K562 (cell line): ENCODE results near the gene PCDH9. TPM values are rescaled to one million over a fixed set of nuclear protein-coding genes. Genes with fewer than 3 reads are reported as not detected.

Experiments used
- ATAC-seq: fragments of 200-7000 bp; cut with Tn5 transposase; 3 replicates; pipeline ENCODE4 v1.9.1; 2020; ENCODE audit warnings: moderate library complexity
- BruUV-seq: library from RNA; stranded (reverse); fragments of 400-500 nt; replicated peaks from 2 replicates; lab custom pipeline; 2021; lab: Mats Ljungman, UMichigan
- CTCF ChIA-PET: fragments of 300-600 bp; formaldehyde crosslinking; extraction: SDS; loops from one replicate; lab custom pipeline; 2021; ENCODE audit warnings: low intra/inter-chr PET ratio; lab: Yijun Ruan, JAX
- POLR2A ChIA-PET: fragments of 300-600, 350-650 bp; sonication (Branson Sonifier 250); formaldehyde crosslinking; extraction: SDS; loops from one replicate; lab custom pipeline; 2021; ENCODE audit warnings: antibody characterized with exemption, inconsistent platforms; lab: Yijun Ruan, JAX
- DNase-seq, 4 experiments: peaks; one replicate each; pipeline versions ENCODE4 v3.0.0 to v3.0.0-alpha.2; 2011 to 2018; ENCODE audit warnings: low spot score in 3 of 4, mixed read lengths in 3 of 4; ENCODE audit errors: extremely low read depth in 1 of 4
- FAIRE-seq: peaks from 2 replicates; lab custom pipeline; 2011; peaks lifted over from hg19 to GRCh38; lab: Jason Lieb, UNC
- H2AFZ ChIP-seq: 2 replicates; pipeline ENCODE4 v1.6.0; 2011; ENCODE audit warnings: low read depth, low read length, control low read depth, inconsistent platforms
- H3K27ac ChIP-seq: fragments of 200-600 bp; 3 replicates; pipeline ENCODE4 v1.8.0; 2011; ENCODE audit warnings: low read depth, mild to moderate bottlenecking, control low read depth, inconsistent platforms, low read length, moderate library complexity, mixed read lengths; ENCODE audit errors: extremely low read depth
- H3K27me3 ChIP-seq, 2 experiments: fragments of 300-600 bp in 1 of 2; 2 replicates in 1 of 2; 3 replicates in 1 of 2; pipeline versions ENCODE4 v1.6.0 to v1.8.0; 2011; ENCODE audit warnings: inconsistent platforms in 2 of 2, low read length in 2 of 2, mild to moderate bottlenecking in 1 of 2, mixed read lengths in 1 of 2, moderate library complexity in 1 of 2; ENCODE audit not compliant: control insufficient read depth in 2 of 2, insufficient read depth in 2 of 2
- H3K36me3 ChIP-seq: fragments of 300-600 bp; 3 replicates; pipeline ENCODE4 v1.8.0; 2011; ENCODE audit warnings: mild to moderate bottlenecking, low read length, inconsistent platforms; ENCODE audit not compliant: control insufficient read depth, insufficient read depth
- H3K4me1 ChIP-seq, 2 experiments: fragments of 200-600 bp in 1 of 2; replicated peaks in 1 of 2; 2 replicates in 1 of 2; 3 replicates in 1 of 2; pipeline versions ENCODE4 v1.5.1 to v1.8.0; 2011; ENCODE audit warnings: inconsistent platforms in 2 of 2, low read length in 2 of 2, mild to moderate bottlenecking in 1 of 2, mixed read lengths in 1 of 2, moderate library complexity in 1 of 2; ENCODE audit not compliant: control insufficient read depth in 2 of 2, insufficient read depth in 2 of 2
- H3K4me2 ChIP-seq: 2 replicates; pipeline ENCODE4 v1.6.1; 2011; ENCODE audit warnings: low read length, control low read depth, inconsistent platforms, mixed read lengths; ENCODE audit not compliant: insufficient read depth
- H3K4me3 ChIP-seq: fragments of 200-600 bp; sonication (generic), shearing (Covaris generic); 2 replicates; pipeline ENCODE4 v1.5.1; 2016; ENCODE audit warnings: control low read depth, inconsistent platforms
- H3K79me2 ChIP-seq: fragments of 200-600 bp; 3 replicates; pipeline ENCODE4 v1.8.0; 2011; ENCODE audit warnings: low read length, inconsistent platforms; ENCODE audit not compliant: control insufficient read depth, insufficient read depth
- H3K9ac ChIP-seq, 2 experiments: 2 replicates each; pipeline versions ENCODE4 v1.6.0 to v1.6.1; 2011; ENCODE audit warnings: low read depth in 2 of 2, low read length in 2 of 2, control low read depth in 1 of 2, inconsistent platforms in 1 of 2, mild to moderate bottlenecking in 1 of 2, mixed read lengths in 1 of 2; ENCODE audit not compliant: insufficient read depth in 1 of 2
- H3K9me1 ChIP-seq: one replicate; pipeline ENCODE4 v1.6.0; 2011; ENCODE audit warnings: inconsistent platforms, mild to moderate bottlenecking, low read length, moderate library complexity; ENCODE audit not compliant: control insufficient read depth, insufficient read depth
- H3K9me3 ChIP-seq: replicated peaks from 2 replicates; pipeline ENCODE4 v1.5.1; 2011; ENCODE audit warnings: low read depth, low read length, inconsistent platforms; ENCODE audit not compliant: control insufficient read depth, insufficient read depth
- H4K20me1 ChIP-seq: replicated peaks from 2 replicates; pipeline ENCODE4 v1.6.1; 2011; ENCODE audit warnings: low read length, inconsistent platforms, mixed read lengths; ENCODE audit not compliant: control insufficient read depth, insufficient read depth
- EZH2 ChIP-seq: IDR thresholded peaks from 2 replicates; pipeline ENCODE4 v1.6.1; 2012; ENCODE audit warnings: low read depth, mild to moderate bottlenecking, inconsistent platforms, low read length, borderline replicate concordance
- HDAC1 ChIP-seq, 2 experiments: fragments of 450-650 bp; IDR thresholded peaks; 2 replicates each; pipeline ENCODE4 v1.6.1; 2016 to 2017; ENCODE audit warnings: inconsistent platforms in 1 of 2, mild to moderate bottlenecking in 1 of 2, moderate library complexity in 1 of 2
- ILK ChIP-seq: fragments of 450-650 bp; IDR thresholded peaks from 2 replicates; pipeline ENCODE4 v1.6.1; 2016; ENCODE audit warnings: missing genetic modification characterization, low read depth, mild to moderate bottlenecking, missing compliant biosample characterization, moderate library complexity, borderline replicate concordance
- KLF13 ChIP-seq: fragments of 450-650 bp; IDR thresholded peaks from 2 replicates; pipeline ENCODE4 v1.6.1; 2016; ENCODE audit warnings: missing genetic modification characterization, low read depth, mild to moderate bottlenecking, missing compliant biosample characterization, moderate library complexity, borderline replicate concordance
- MAFF ChIP-seq: IDR thresholded peaks from 2 replicates; pipeline ENCODE4 v1.6.1; 2012; ENCODE audit warnings: low read length, improper control_type of control experiment
- MEF2D ChIP-seq: conservative IDR thresholded peaks from 2 replicates; pipeline ENCODE4 v1.6.1; 2016; ENCODE audit warnings: low read depth, missing genetic modification characterization, missing compliant biosample characterization
- NFE2L1 ChIP-seq: fragments of 450-650 bp; IDR thresholded peaks from 2 replicates; pipeline ENCODE4 v1.6.1; 2016; ENCODE audit warnings: missing genetic modification characterization, low read depth, mild to moderate bottlenecking, missing compliant biosample characterization, moderate library complexity, borderline replicate concordance
- NFIC ChIP-seq: fragments of 450-650 bp; IDR thresholded peaks from 2 replicates; pipeline ENCODE4 v1.6.1; 2017; ENCODE audit warnings: mild to moderate bottlenecking, inconsistent platforms
- SNAPC5 ChIP-seq: fragments of 250-450 bp; sonication (Bioruptor Pico); IDR thresholded peaks from 2 replicates; pipeline ENCODE4 v1.8.0; 2021; ENCODE audit warnings: moderate library complexity, mild to moderate bottlenecking, inconsistent platforms
- TCF7 ChIP-seq: sonication (generic); IDR thresholded peaks from 2 replicates; pipeline ENCODE4 v1.6.1; 2016; ENCODE audit warnings: antibody characterized with exemption, borderline replicate concordance
- TFAM ChIP-seq: fragments of 250-450 bp; sonication (Bioruptor Pico); conservative IDR thresholded peaks from 2 replicates; pipeline ENCODE4 v1.5.0; 2021; ENCODE audit warnings: mild to moderate bottlenecking, moderate library complexity
- ZBTB2 ChIP-seq: fragments of 450-650 bp; IDR thresholded peaks from 2 replicates; pipeline ENCODE4 v1.6.1; 2016; ENCODE audit warnings: antibody characterized with exemption
- ZNF398 ChIP-seq: fragments of 250-450 bp; sonication (Bioruptor Pico); IDR thresholded peaks from 2 replicates; pipeline ENCODE4 v1.8.0; 2021; ENCODE audit warnings: moderate library complexity, mild to moderate bottlenecking, inconsistent platforms
- ZNF764 ChIP-seq: fragments of 250-450 bp; sonication (Bioruptor Pico); IDR thresholded peaks from 2 replicates; pipeline ENCODE4 v1.4.0; 2020; ENCODE audit warnings: low read depth, mild to moderate bottlenecking, moderate library complexity
- WGBS: fragments of 100-300 bp; shearing (Covaris generic); methylation state at CpG from one replicate; pipeline ENCODE4 v1.1.6; 2016; ENCODE audit warnings: low coverage, mixed read lengths; ENCODE audit not compliant: insufficient coverage; ENCODE audit errors: missing lambda C conversion rate; 5-methylcytosine and 5-hydroxymethylcytosine counted together
- in situ Hi-C: fragments of 300-500 bp; cut with MboI; formaldehyde crosslinking; loops from 4 replicates; pipeline ENCODE4 v1.15.0; 2018; ENCODE audit warnings: inconsistent platforms, mixed read lengths
- intact Hi-C: fragments of 100-400 bp; cut with micrococcal nuclease; formaldehyde crosslinking; loops from 2 replicates; pipeline ENCODE4 v1.14.2; 2022
- polyA plus RNA-seq, 8 experiments: library from polyadenylated mRNA; depleted of rRNA in 4 of 8; stranded (reverse) in 5 of 8; unstranded in 3 of 8; fragments of >200 nt; fragmentation: Nextera tagmentation in 2 of 8; fragmentation: Illumina TruSeq in 1 of 8; extraction: Ambion mirVana in 2 of 8; extraction: Trizol in 1 of 8; gene quantifications; 2 replicates each; pipeline versions ENCODE4 v1.2.1 to v1.2.3, GENCODE V29; 2011 to 2014; ENCODE audit warnings: inconsistent platforms in 1 of 8, missing spikeins in 1 of 8
- total RNA-seq, 7 experiments: library from RNA; depleted of rRNA in 6 of 7; stranded (reverse); fragments of >200 nt in 6 of 7; fragmentation: Illumina TruSeq in 2 of 7; extraction: Trizol in 2 of 7; gene quantifications; 2 replicates each; pipeline versions ENCODE4 v1.2.1 to v1.2.3, GENCODE V29; 2011 to 2021; ENCODE audit warnings: low replicate concordance in 1 of 7

Gene PCDH9
- total and polyA plus RNA-seq, 9 of the 15 experiments (the other 6 are each of a cell fraction or from before 2014, with no cell fraction given), result 1.1 to 6.7 (median 4.9) TPM

GRCh38 chr13:66440938-66441337 lies 789.2 kb downstream of the PCDH9 start:
- no TSS peak for BruUV-seq
- no peak overlapping the region for H3K4me2 ChIP-seq
- no peaks in the 10 kb centered on the region for H4K20me1 ChIP-seq
- no peak overlapping the region for H3K4me3 ChIP-seq
- no peak overlapping the region for H2AFZ ChIP-seq
- no peak for TF ChIP-seq TCF7
- H3K27ac ChIP-seq, result no peak overlapping the region
- ATAC-seq, result no peak
- FAIRE-seq, result no peak
- POLR2A ChIA-PET, result no interaction called here
- WGBS, result 45% methylated on average over 3 of the region's 3 CpGs
- no peaks in the 10 kb centered on the region for H3K27me3 ChIP-seq
- H3K9me3 ChIP-seq, result no peaks in the 10 kb centered on the region
- intact Hi-C loops (no loop called here), in situ Hi-C loops (no loop called here)
- no peaks in the 10 kb centered on the region for H3K36me3 ChIP-seq
- H3K9ac ChIP-seq, result no peak overlapping the region
- no peak for DNase-seq
- CTCF ChIA-PET, result no interaction called here
- H3K79me2 ChIP-seq, result no peaks in the 10 kb centered on the region
- no peaks in the 10 kb centered on the region for H3K4me1 ChIP-seq
- no peaks in the 10 kb centered on the region for H3K9me1 ChIP-seq

GRCh38 chr13:66430728-66431127 lies 799.4 kb downstream of the PCDH9 start:
- no TSS peak for BruUV-seq
- TF ChIP-seq HDAC1 (IDR thresholded peaks at IDR 0.05) (no peak), MEF2D (tag) (no peak), ILK (no peak), TFAM (CRISPR knock-in tag) (no peak), ZNF398 (CRISPR knock-in tag) (no peak), NFE2L1 (no peak), SNAPC5 (CRISPR knock-in tag) (no peak), KLF13 (tag) (no peak), MAFF (no peak), EZH2 (no peak), ZBTB2 (no peak), ZNF764 (CRISPR knock-in tag) (no peak), NFIC (no peak)

More at GRCh38 chr13:66430728-66431127, 799.4 kb downstream of the PCDH9 start:
- Histone ChIP-seq H3K36me3 (no peaks in the 10 kb centered on the region), H3K27ac (no peak overlapping the region), H3K27me3 (no peaks in the 10 kb centered on the region), H2AFZ (no peak overlapping the region), H3K9me1 (no peaks in the 10 kb centered on the region), H3K4me1 (no peaks in the 10 kb centered on the region), H3K9me3 (no peaks in the 10 kb centered on the region), H3K4me3 (no peak overlapping the region), H4K20me1 (no peaks in the 10 kb centered on the region), H3K9ac (no peak overlapping the region), H3K79me2 (no peaks in the 10 kb centered on the region), H3K4me2 (no peak overlapping the region)
- ATAC-seq (no peak), DNase-seq (no peak), FAIRE-seq (no peak)
- in situ Hi-C loops (no loop called here), intact Hi-C loops (no loop called here)
- POLR2A ChIA-PET, result no interaction called here
- CTCF ChIA-PET, result no interaction called here
